Heart left ventricle (tissue), 16 donors: Measurements from ENCODE around the gene UMPS. TPM values are rescaled to one million over a fixed set of nuclear protein-coding genes. Genes with fewer than 3 reads are reported as not detected.
"Not testable (repeated sequence)": the region's sequence is repeated elsewhere in the genome, so short reads cannot be mapped to it uniquely, and the experiment has no call there.

Experiments
- ATAC-seq, 4 donors: fragments of 200-7000 bp; cut with Tn5 transposase; one replicate each; pipeline ENCODE4 v1.9.1; 2020 to 2022; ENCODE audit warnings: moderate library complexity in 4 of 4, mild to moderate bottlenecking in 3 of 4, moderate number of reproducible peaks in 1 of 4
- DNase-seq, 5 donors: peaks; one replicate each; pipeline ENCODE4 v3.0.0-alpha.2; 2020
- H3K27ac ChIP-seq, 12 donors: fragments of 200-600 bp; sonication (generic) in 4 of 12; one replicate each; pipeline versions ENCODE4 v1.5.0 to v1.8.0; 2016 to 2022; ENCODE audit warnings: mild to moderate bottlenecking in 2 of 12
- H3K27me3 ChIP-seq, 9 donors: fragments of 200-600 bp; sonication (generic) in 2 of 9; one replicate each; pipeline versions ENCODE4 v1.5.1 to v1.8.0; 2016 to 2022; ENCODE audit warnings: mild to moderate bottlenecking in 3 of 9
- H3K36me3 ChIP-seq, 9 donors: fragments of 200-600 bp; sonication (generic) in 2 of 9; one replicate each; pipeline versions ENCODE4 v1.5.0 to v1.8.0; 2018 to 2022; ENCODE audit warnings: mild to moderate bottlenecking in 2 of 9
- H3K4me1 ChIP-seq, 12 donors: fragments of 200-600 bp; sonication (generic) in 4 of 12; one replicate each; pipeline versions ENCODE4 v1.5.0 to v1.8.0; 2016 to 2022; ENCODE audit warnings: mild to moderate bottlenecking in 3 of 12
- H3K4me3 ChIP-seq, 12 donors: fragments of 200-600 bp; sonication (generic) in 4 of 12; one replicate each; pipeline versions ENCODE4 v1.5.0 to v1.8.0; 2017 to 2022; ENCODE audit warnings: mild to moderate bottlenecking in 9 of 12, moderate library complexity in 4 of 12
- H3K9me3 ChIP-seq, 12 donors: fragments of 200-600 bp; sonication (generic) in 4 of 12; one replicate each; pipeline versions ENCODE4 v1.5.0 to v1.8.0; 2016 to 2022; ENCODE audit warnings: mild to moderate bottlenecking in 1 of 12
- CTCF ChIP-seq, 12 donors: fragments of 200-600 bp; sonication (generic) in 4 of 12; IDR thresholded peaks; one replicate each; pipeline versions ENCODE4 v1.5.0 to v1.8.0; 2018 to 2022; ENCODE audit warnings: antibody characterized with exemption in 12 of 12, mild to moderate bottlenecking in 5 of 12
- POLR2A ChIP-seq, 2 donors: fragments of 450-650 bp; IDR thresholded peaks; one replicate each; pipeline ENCODE4 v1.6.1; 2017; ENCODE audit warnings: antibody characterized with exemption in 2 of 2, mild to moderate bottlenecking in 2 of 2, moderate library complexity in 2 of 2
- whole genome bisulfite sequencing, 4 donors: extraction: QIAGEN DNeasy Blood & Tissue Kit in 2 of 4; methylation state at CpG; one replicate each; pipeline versions ENCODE4 v1.1.5 to v1.1.7; 2013 to 2018; 5-methylcytosine and 5-hydroxymethylcytosine counted together
- intact Hi-C, 10 donors: fragments of 100-400 bp; cut with DNase I; formaldehyde crosslinking; loops; one replicate each; pipeline versions ENCODE4 v1.11.1 to v1.14.2; 2022
- polyA plus RNA-seq, 2 donors: library from polyadenylated mRNA; stranded (reverse); fragments of 200-250 nt; gene quantifications; one replicate each; pipeline ENCODE4 v1.2.3, GENCODE V29; 2013
- total RNA-seq, 9 donors: library from RNA; depleted of rRNA in 2 of 9; stranded (reverse); fragments of >200 nt in 2 of 9; fragmentation: NEBNext Ultra II Directional in 3 of 9; extraction: Animal tissue kit (Norgen Biotek cat#: 25700) in 3 of 9; gene quantifications; one replicate each; pipeline versions ENCODE4 v1.1.0 to v1.2.4, GENCODE V29; 2016 to 2023
- donor health status: ischemic (EF 13 %, LVEDD 7.1; RV severe dilation, severe dysfunction).
- donor health status: healthy with polysubstance abuse.
- donor health status: DM: no; HTN: yes; CAD: no.
- donor health status: DM: no; HTN: no; CAD: no.
- donor health status: ischemic (EF 25% LVEDD 6.9; RV normal size, moderate dysfunction).
- donor health status: ischemic (EF 25% LVEDD 5.7; RV mildly dilated, moderate dysfunction).
- donor health status: healthy.
- donor health status: DM: yes; HTN: yes; CAD: no.
- donor health status: ischemic (EF 35%, LVEDD 5.7; RV mildly dilated, moderate dysfunction).
- donor health status: nonischemic (EF 11% LVEDD 7.7; RV severe dilation, severe dysfunction).
- donor health status: DM: yes; HTN: yes; CAD: no.
- donor health status: PGD.
- donor health status: ischemic (EF 29% LVEDD 5.4; RV normal size, mild dysfunction).
- donor health status: nonischemic (EF 23%, LVEDD 6.1; RV moderate dilation, normal function).

UMPS gene
- total and polyA plus RNA-seq, 11 donors, result 2.3 to 15.9 (median 7.1) TPM

- H3K27me3 ChIP-seq, result no peaks in the 10 kb centered on the region
- DNase-seq (no peak), ATAC-seq (no peak)
- intact Hi-C loops, result loop anchor here in 6 of 10 donors (2.0 to 10.0 kb wide), 4 partner anchors 51 to 106 kb away; partner anchors contain the start of gene ITGB5 (in 4 of the 6)
- peaks cover 0 to 12% (median 0%) of the 10 kb centered on the region in 9 donors for H3K36me3 ChIP-seq
- peak overlapping the region; percentile 77 to 95 (median 91) for H3K27ac ChIP-seq
- no peak for TF ChIP-seq CTCF (IDR thresholded peaks at IDR 0.05)
- TF ChIP-seq POLR2A (IDR thresholded peaks at IDR 0.05), result no peak
- H3K4me3 ChIP-seq, result no peak overlapping the region
- H3K9me3 ChIP-seq, result no peaks in the 10 kb centered on the region
- H3K4me1 ChIP-seq, result peaks cover 6 to 98% (median 61%) of the 10 kb centered on the region in 12 donors
- 46 to 52% (median 50%) methylated on average over 8 of the region's 8 CpGs for WGBS, 4 donors
Measured at GRCh38 chr3:124781476-124782376, 51.5 kb downstream of the UMPS start.

GRCh38 chr3:124782377-124782712 lies 52.1 kb downstream of the UMPS start:
- 50 to 57% (median 51%) methylated on average over 6 of the region's 6 CpGs for WGBS, 4 donors
- not testable (repeated sequence) for H3K27me3 ChIP-seq, H3K4me3 ChIP-seq, DNase-seq, H3K9me3 ChIP-seq, ATAC-seq
- intact Hi-C loops, result loop anchor here in 5 of 10 donors (5.0 to 10.0 kb wide), 3 partner anchors 50 to 105 kb away; partner anchors contain the start of gene ITGB5 (in 3 of the 5)
- peaks cover 0 to 12% (median 0%) of the 10 kb centered on the region in 9 donors for H3K36me3 ChIP-seq
- H3K4me1 ChIP-seq, result peaks cover 11 to 98% (median 67%) of the 10 kb centered on the region in 12 donors
- H3K27ac ChIP-seq, result peak overlapping the region in 10 of 12 donors; percentile 81 to 95 (median 92)

GRCh38 chr3:124783696-124784095 lies 53.4 kb downstream of the UMPS start:
- Histone ChIP-seq H3K36me3 (peaks cover 0 to 10% (median 0%) of the 10 kb centered on the region in 9 donors), H3K27me3 (no peaks in the 10 kb centered on the region), H3K4me1 (peaks cover 16 to 99% (median 77%) of the 10 kb centered on the region in 12 donors), H3K9me3 (no peaks in the 10 kb centered on the region), H3K27ac (peak overlapping the region in 3 of 12 donors; percentile 71 to 81 (median 75)), H3K4me3 (no peak overlapping the region)
- DNase-seq (no peak), ATAC-seq (no peak)
- 79 to 95% (median 93%) methylated on average over 4 of the region's 4 CpGs for WGBS, 4 donors
- TF ChIP-seq CTCF (IDR thresholded peaks at IDR 0.05) (no peak), POLR2A (IDR thresholded peaks at IDR 0.05) (no peak)
- intact Hi-C loops, result loop anchor here in 5 of 10 donors (5.0 to 10.0 kb wide), 3 partner anchors 49 to 104 kb away; partner anchors contain the start of gene ITGB5 (in 3 of the 5)

DNA sequence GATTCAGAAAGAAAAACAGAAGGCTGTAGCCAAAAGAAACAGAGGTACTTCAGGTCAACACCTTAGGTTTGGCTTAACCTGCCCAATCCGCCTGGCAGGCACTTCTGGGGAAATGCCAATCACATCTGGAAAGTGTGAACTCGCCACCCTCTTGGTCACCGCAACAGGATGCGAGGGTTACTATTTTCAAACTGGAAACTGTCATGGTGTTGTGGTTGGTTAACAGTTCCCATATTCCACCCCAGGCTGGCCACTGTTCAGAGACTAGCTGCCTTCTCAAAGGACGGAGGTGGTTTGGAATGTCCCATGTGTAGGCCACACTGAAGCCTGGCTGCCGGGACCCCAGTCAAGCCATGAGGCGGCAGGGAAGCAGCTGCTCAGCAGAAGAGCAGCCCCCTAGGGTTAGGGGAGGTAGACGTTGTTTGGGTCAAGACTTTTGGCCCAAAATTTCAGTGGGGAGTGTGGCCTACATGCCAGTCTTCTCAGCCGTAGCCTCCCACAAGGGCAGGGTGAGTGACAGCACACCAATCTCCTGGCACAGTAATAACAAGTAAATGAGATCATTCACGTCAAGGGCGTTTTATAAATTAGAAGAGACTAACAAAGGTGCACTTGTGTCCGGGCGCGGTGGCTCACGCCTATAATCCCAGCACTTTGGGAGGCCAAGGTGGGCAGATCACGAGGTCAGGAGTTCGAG lies 54.6 kb downstream of the UMPS start:
- Histone ChIP-seq H3K9me3 (no peaks in the 10 kb centered on the region), H3K27me3 (no peaks in the 10 kb centered on the region), H3K27ac (peak overlapping the region in 8 of 12 donors; percentile 11 to 81 (median 64)), H3K4me1 (peaks cover 13 to 92% (median 72%) of the 10 kb centered on the region in 12 donors), H3K36me3 (peaks cover 0 to 8% (median 0%) of the 10 kb centered on the region in 9 donors), H3K4me3 (no peak overlapping the region)
- ATAC-seq (no peak), DNase-seq (no peak)
- intact Hi-C loops, result loop anchor here in 7 of 10 donors (5.0 to 10.0 kb wide), 3 partner anchors 47 to 102 kb away; partner anchors contain the start of gene ITGB5 (in 6 of the 7)
- TF ChIP-seq POLR2A (IDR thresholded peaks at IDR 0.05), result no peak
- TF ChIP-seq CTCF (IDR thresholded peaks at IDR 0.05), result no peak
- WGBS, 4 donors, result 72 to 82% (median 78%) methylated on average over 17 of the region's 17 CpGs
